CD4-positive, alpha-beta T cell treated with Interleukin-4 for 4 hours (primary cell): ENCODE measurements around the gene IFRD1.

Source experiments
- DNase-seq: peaks from one replicate; pipeline ENCODE4 v3.0.0-alpha.2; 2020

Gene IFRD1

DNA sequence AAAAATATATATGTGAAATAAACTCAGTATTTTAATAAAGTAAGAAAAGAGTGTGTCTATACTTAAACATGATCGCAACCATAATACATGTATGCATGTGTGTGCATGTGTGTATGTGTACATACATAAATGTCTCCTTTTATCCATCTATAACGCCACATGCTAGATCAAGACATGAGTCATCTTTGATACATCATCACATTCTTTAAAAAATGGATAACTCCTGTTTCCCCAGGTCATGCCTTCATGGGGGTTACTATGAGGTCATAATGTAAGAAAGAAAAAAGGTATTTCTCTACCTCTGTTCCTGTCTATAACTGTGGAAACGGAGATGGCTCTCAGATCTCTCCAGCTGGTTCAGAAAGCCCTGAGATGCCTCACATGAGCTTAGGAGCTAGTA, 71.7 kb downstream of the IFRD1 start:
- DNase-seq: no peak

- DNase-seq: no peak
These were observed 73.6 kb downstream of the IFRD1 start for GRCh38 chr7:112523871-112524270.
